Endothelial cell of umbilical vein (primary cell): ENCODE measurements around the gene CD68. TPM values are rescaled to one million over a fixed set of nuclear protein-coding genes. Genes with fewer than 3 reads are reported as not detected.

Experiments
- BruUV-seq: library from RNA; stranded (reverse); fragments of 400-500 nt; replicated peaks from 2 replicates; lab custom pipeline; 2021; lab: Mats Ljungman, UMichigan
- CTCF ChIA-PET: fragments of 300-600, 350-600 bp; sonication (Branson Sonifier 250); formaldehyde crosslinking; loops from one replicate; lab custom pipeline; 2021; ENCODE audit warnings: antibody characterized with exemption, inconsistent platforms; lab: Charles Lee
- POLR2A ChIA-PET: fragments of 300-600, 350-600 bp; sonication (Branson Sonifier 250); formaldehyde crosslinking; loops from one replicate; lab custom pipeline; 2021; ENCODE audit warnings: antibody characterized with exemption, inconsistent platforms; lab: Charles Lee
- DNase-seq: peaks from one replicate; pipeline ENCODE4 v3.0.0-alpha.2; 2011; ENCODE audit warnings: low read depth, low spot score
- FAIRE-seq: peaks from 2 replicates; lab custom pipeline; 2011; peaks lifted over from hg19 to GRCh38; lab: Jason Lieb, UNC
- H2AFZ ChIP-seq: 2 replicates; pipeline ENCODE4 v1.6.0; 2012; ENCODE audit warnings: low read depth, low read length, control low read depth, inconsistent platforms
- H3K27ac ChIP-seq: 2 replicates; pipeline ENCODE4 v1.5.1; 2011; ENCODE audit warnings: low read depth, mild to moderate bottlenecking, control low read depth, low read length, moderate library complexity; ENCODE audit not compliant: insufficient read depth
- H3K27me3 ChIP-seq, 2 experiments: 2 replicates each; pipeline versions ENCODE4 v1.6.0 to v1.6.1; 2011; ENCODE audit warnings: low read length in 2 of 2, mixed read lengths in 1 of 2; ENCODE audit not compliant: control insufficient read depth in 2 of 2, insufficient read depth in 2 of 2
- H3K36me3 ChIP-seq, 2 experiments: 2 replicates in 1 of 2; 3 replicates in 1 of 2; pipeline ENCODE4 v1.5.1; 2011; ENCODE audit warnings: low read length in 2 of 2, mild to moderate bottlenecking in 1 of 2, moderate library complexity in 1 of 2; ENCODE audit not compliant: control insufficient read depth in 2 of 2, insufficient read depth in 2 of 2; ENCODE audit errors: extremely low read depth in 1 of 2
- H3K4me1 ChIP-seq: 3 replicates; pipeline ENCODE4 v1.5.1; 2011; ENCODE audit warnings: mild to moderate bottlenecking, low read length; ENCODE audit not compliant: control insufficient read depth, insufficient read depth; ENCODE audit errors: extremely low read depth
- H3K4me2 ChIP-seq: 2 replicates; pipeline ENCODE4 v1.6.1; 2011; ENCODE audit warnings: low read length, control low read depth, mixed read lengths; ENCODE audit not compliant: insufficient read depth
- H3K4me3 ChIP-seq, 3 experiments: fragments of 200-600 bp in 1 of 3; sonication (generic), shearing (Covaris generic) in 1 of 3; replicated peaks in 1 of 3; 2 replicates each; pipeline ENCODE4 v1.5.1; 2011 to 2016; ENCODE audit warnings: control low read depth in 3 of 3, low read length in 3 of 3, mild to moderate bottlenecking in 2 of 3, inconsistent platforms in 1 of 3, low read depth in 1 of 3, moderate library complexity in 1 of 3; ENCODE audit not compliant: insufficient read depth in 1 of 3
- H3K79me2 ChIP-seq: 2 replicates; pipeline ENCODE4 v1.6.0; 2012; ENCODE audit warnings: low read length, inconsistent platforms; ENCODE audit not compliant: control insufficient read depth, insufficient read depth
- H3K9ac ChIP-seq: replicated peaks from 2 replicates; pipeline ENCODE3; 2011; ENCODE audit warnings: low read length, control low read depth; ENCODE audit not compliant: insufficient read depth; ENCODE audit errors: extremely low read depth
- H3K9me1 ChIP-seq: replicated peaks from 3 replicates; pipeline ENCODE4 v1.6.0; 2011; ENCODE audit warnings: mild to moderate bottlenecking, low read length; ENCODE audit not compliant: control insufficient read depth, insufficient read depth; ENCODE audit errors: extremely low read depth
- H3K9me3 ChIP-seq: replicated peaks from 2 replicates; pipeline ENCODE4 v1.5.1; 2012; ENCODE audit warnings: low read length, inconsistent platforms; ENCODE audit not compliant: control insufficient read depth, insufficient read depth
- H4K20me1 ChIP-seq: replicated peaks from 2 replicates; pipeline ENCODE3; 2011; ENCODE audit warnings: mild to moderate bottlenecking, low read length; ENCODE audit not compliant: control insufficient read depth, insufficient read depth; ENCODE audit errors: extremely low read depth
- EZH2 ChIP-seq: IDR thresholded peaks from 2 replicates; pipeline ENCODE4 v1.6.1; 2012; ENCODE audit warnings: borderline replicate concordance, low read depth, mild to moderate bottlenecking, moderate library complexity, low read length, inconsistent platforms; ENCODE audit not compliant: severe bottlenecking
- GATA2 ChIP-seq: IDR thresholded peaks from 2 replicates; pipeline ENCODE4 v1.7.0; 2011; ENCODE audit warnings: low read depth, mild to moderate bottlenecking, moderate library complexity, mixed read lengths, low read length; ENCODE audit not compliant: insufficient read length, insufficient read depth
- POLR2AphosphoS5 ChIP-seq: IDR thresholded peaks from 2 replicates; pipeline ENCODE4 v1.6.1; 2012; ENCODE audit warnings: low read depth, mild to moderate bottlenecking, control low read depth, low read length, moderate library complexity; ENCODE audit not compliant: insufficient read depth
- dilution Hi-C: fragments of 300-500 bp; cut with MboI; formaldehyde crosslinking; loops from one replicate; pipeline ENCODE4 v1.15.0; 2019; ENCODE audit warnings: low sequenced_read_pairs; ENCODE audit not compliant: extremely low pct_ligation_motif_present
- intact Hi-C: fragments of 100-400 bp; cut with micrococcal nuclease; formaldehyde crosslinking; loops from one replicate; pipeline ENCODE4 v1.10.0; 2022
- polyA plus RNA-seq, 4 experiments: library from polyadenylated mRNA; depleted of rRNA in 3 of 4; stranded (reverse) in 3 of 4; unstranded in 1 of 4; fragments of >200 nt; gene quantifications; 2 replicates each; pipeline versions ENCODE4 v1.2.1 to v1.2.3, GENCODE V29; 2011 to 2012; ENCODE audit warnings: missing spikeins in 1 of 4
- total RNA-seq: library from RNA; stranded (reverse); gene quantifications from 2 replicates; pipeline ENCODE4 v1.2.3, GENCODE V29; 2021
- TF ChIP-seq, protein P1 (sequence below): IDR thresholded peaks from 2 replicates; pipeline ENCODE4 v1.6.1; 2011; ENCODE audit not compliant: insufficient read depth, insufficient read length
- TF ChIP-seq, protein P2 (sequence below), 2 donors: IDR thresholded peaks; 1 replicate in 1 of 2; 2 replicates in 1 of 2; pipeline ENCODE4 v1.5.1; 2011; ENCODE audit warnings: low read length in 2 of 2, mild to moderate bottlenecking in 2 of 2, moderate library complexity in 2 of 2, control low read depth in 1 of 2, inconsistent platforms in 1 of 2, low read depth in 1 of 2; ENCODE audit not compliant: insufficient read depth in 1 of 2; ENCODE audit errors: extremely low read depth in 1 of 2

Gene CD68
- total and polyA plus RNA-seq, 2 donors (not counting 3 experiments of a cell fraction or from before 2014, with no cell fraction given), result 2.9 to 30.8 TPM

DNA sequence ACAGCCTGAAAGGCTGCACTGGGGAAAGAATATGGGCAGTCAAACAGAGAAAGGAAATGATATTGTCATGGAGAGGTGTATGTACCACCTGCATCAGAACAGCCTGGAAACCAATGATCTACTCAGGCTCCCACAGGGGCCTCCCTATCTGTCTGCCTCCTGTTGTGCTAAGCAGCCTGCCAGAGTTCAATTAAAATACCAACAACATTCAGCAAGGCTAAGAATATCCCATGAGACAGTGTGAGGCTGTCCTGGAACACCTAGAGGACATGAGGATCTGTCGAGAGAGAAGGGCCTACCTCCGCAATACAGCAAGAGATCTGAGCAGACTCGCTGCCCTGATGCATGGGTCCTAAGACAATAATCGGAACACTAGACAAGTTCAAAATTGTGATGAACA, 26.8 kb downstream of the CD68 start:
- dilution Hi-C loops, result no loop called here
- Histone ChIP-seq H3K27me3 (no peaks in the 10 kb centered on the region), H3K36me3 (peaks cover 7 to 21% of the 10 kb centered on the region in 2 experiments), H3K9me3 (no peaks in the 10 kb centered on the region), H4K20me1 (no peaks in the 10 kb centered on the region), H3K9me1 (no peaks in the 10 kb centered on the region), H3K79me2 (peaks cover 23% of the 10 kb centered on the region), H3K4me1 (no peaks in the 10 kb centered on the region), H2AFZ (no peak overlapping the region), H3K27ac (no peak overlapping the region), H3K4me2 (no peak overlapping the region), H3K4me3 (no peak overlapping the region), H3K9ac (no peak overlapping the region)
- intact Hi-C loops, result no loop called here
- CTCF ChIA-PET, result interaction anchor here (0.9 kb wide), 1 partner anchor 8 kb away, joined by 3 read pairs; the partner anchor contains the start of gene FXR2
- no TSS peak for BruUV-seq
- FAIRE-seq (no peak), DNase-seq (no peak)
- POLR2A ChIA-PET, result no interaction called here
- TF ChIP-seq POLR2AphosphoS5 (no peak), GATA2 (no peak), EZH2 (no peak)
- TF ChIP-seq, protein P1, sequence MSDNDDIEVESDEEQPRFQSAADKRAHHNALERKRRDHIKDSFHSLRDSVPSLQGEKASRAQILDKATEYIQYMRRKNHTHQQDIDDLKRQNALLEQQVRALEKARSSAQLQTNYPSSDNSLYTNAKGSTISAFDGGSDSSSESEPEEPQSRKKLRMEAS, result no peak
- TF ChIP-seq, protein P2, sequence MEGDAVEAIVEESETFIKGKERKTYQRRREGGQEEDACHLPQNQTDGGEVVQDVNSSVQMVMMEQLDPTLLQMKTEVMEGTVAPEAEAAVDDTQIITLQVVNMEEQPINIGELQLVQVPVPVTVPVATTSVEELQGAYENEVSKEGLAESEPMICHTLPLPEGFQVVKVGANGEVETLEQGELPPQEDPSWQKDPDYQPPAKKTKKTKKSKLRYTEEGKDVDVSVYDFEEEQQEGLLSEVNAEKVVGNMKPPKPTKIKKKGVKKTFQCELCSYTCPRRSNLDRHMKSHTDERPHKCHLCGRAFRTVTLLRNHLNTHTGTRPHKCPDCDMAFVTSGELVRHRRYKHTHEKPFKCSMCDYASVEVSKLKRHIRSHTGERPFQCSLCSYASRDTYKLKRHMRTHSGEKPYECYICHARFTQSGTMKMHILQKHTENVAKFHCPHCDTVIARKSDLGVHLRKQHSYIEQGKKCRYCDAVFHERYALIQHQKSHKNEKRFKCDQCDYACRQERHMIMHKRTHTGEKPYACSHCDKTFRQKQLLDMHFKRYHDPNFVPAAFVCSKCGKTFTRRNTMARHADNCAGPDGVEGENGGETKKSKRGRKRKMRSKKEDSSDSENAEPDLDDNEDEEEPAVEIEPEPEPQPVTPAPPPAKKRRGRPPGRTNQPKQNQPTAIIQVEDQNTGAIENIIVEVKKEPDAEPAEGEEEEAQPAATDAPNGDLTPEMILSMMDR (IDR thresholded peaks at IDR 0.05; ENCODE audit: extremely low read depth in 1 of 2, insufficient read depth in 1 of 2, low read depth in 1 of 2, low read length in 2 of 2), result no peak
